A204.1 (cell line): Measurements from ENCODE around the gene C3orf22.
"Not testable (repeated sequence)": the region's sequence is repeated elsewhere in the genome, so short reads cannot be mapped to it uniquely, and the experiment has no call there.

ENCODE experiments used
- FAIRE-seq: peaks from 2 replicates; lab custom pipeline; 2012; peaks lifted over from hg19 to GRCh38; lab: Jason Lieb, UNC

The C3orf22 gene

GRCh38 chr3:126542340-126543241 is 16.1 kb downstream of the C3orf22 start:
- FAIRE-seq, result no peak

GRCh38 chr3:126541628-126542339 is 16.9 kb downstream of the C3orf22 start:
- no peak for FAIRE-seq

- no peak for FAIRE-seq
Observed at GRCh38 chr3:126540951-126541627, 17.6 kb downstream of the C3orf22 start.

GRCh38 chr3:126540342-126540849 is 18.3 kb downstream of the C3orf22 start:
- FAIRE-seq, result no peak

- no peak for FAIRE-seq
Observed at GRCh38 chr3:126539558-126540250, 19.0 kb downstream of the C3orf22 start.

GRCh38 chr3:126538966-126539365 is 19.8 kb downstream of the C3orf22 start:
- FAIRE-seq, result no peak

GRCh38 chr3:126538316-126538715 is 20.4 kb downstream of the C3orf22 start:
- FAIRE-seq, result no peak

GRCh38 chr3:126537730-126538281 is 20.9 kb downstream of the C3orf22 start:
- no peak for FAIRE-seq

- no peak for FAIRE-seq
Observed at GRCh38 chr3:126537116-126537729, 21.5 kb downstream of the C3orf22 start.

GRCh38 chr3:126536126-126536525 is 22.6 kb downstream of the C3orf22 start:
- FAIRE-seq, result no peak

GRCh38 chr3:126535636-126536035 is 23.1 kb downstream of the C3orf22 start:
- no peak for FAIRE-seq

GRCh38 chr3:126534716-126535115 is 24.0 kb downstream of the C3orf22 start:
- FAIRE-seq, result not testable (repeated sequence)

GRCh38 chr3:126533506-126533905 is 25.2 kb downstream of the C3orf22 start:
- no peak for FAIRE-seq

GRCh38 chr3:126531051-126531330 is 27.7 kb downstream of the C3orf22 start:
- FAIRE-seq, result no peak

- no peak for FAIRE-seq
Observed at GRCh38 chr3:126530171-126531050, 28.3 kb downstream of the C3orf22 start.

GRCh38 chr3:126529585-126530170 is 29.1 kb downstream of the C3orf22 start:
- FAIRE-seq, result no peak

GRCh38 chr3:126528800-126529541 is 29.8 kb downstream of the C3orf22 start:
- FAIRE-seq, result no peak

GRCh38 chr3:126528419-126528799 is 30.3 kb downstream of the C3orf22 start:
- no peak for FAIRE-seq

- FAIRE-seq, result no peak
Observed at GRCh38 chr3:126527455-126528211, 31.1 kb downstream of the C3orf22 start.
